Smooth muscle cell (in vitro differentiated cells): ENCODE measurements around the gene UPF2. TPM values are rescaled to one million over a fixed set of nuclear protein-coding genes. Genes with fewer than 3 reads are reported as not detected.

Source experiments
- DNase-seq: peaks from one replicate; lab custom pipeline; 2025; ENCODE audit not compliant: unreplicated experiment; lab: John Stamatoyannopoulos, UW
- H2AFZ ChIP-seq: fragments of 200-600 bp; sonication (generic); 2 replicates; pipeline ENCODE4 v1.6.0; 2016; ENCODE audit warnings: antibody characterized with exemption, low read depth, mild to moderate bottlenecking
- H3F3A ChIP-seq: fragments of 200-600 bp; sonication (generic); 2 replicates; pipeline ENCODE4 v1.6.0; 2017; ENCODE audit warnings: antibody characterized with exemption, low read depth
- H3K27ac ChIP-seq: fragments of 200-600 bp; sonication (generic); 2 replicates; pipeline ENCODE4 v1.5.1; 2016; ENCODE audit warnings: low read depth, mild to moderate bottlenecking
- H3K27me3 ChIP-seq: fragments of 200-600 bp; sonication (generic); 2 replicates; pipeline ENCODE4 v1.6.1; 2016; ENCODE audit warnings: low read depth, mild to moderate bottlenecking
- H3K36me3 ChIP-seq: fragments of 200-600 bp; sonication (generic); 2 replicates; pipeline ENCODE4 v1.5.1; 2016; ENCODE audit warnings: low read depth
- H3K4me1 ChIP-seq: fragments of 200-600 bp; sonication (generic); 2 replicates; pipeline ENCODE4 v1.5.1; 2016; ENCODE audit warnings: low read depth
- H3K4me2 ChIP-seq: fragments of 200-600 bp; sonication (generic); 2 replicates; pipeline ENCODE4 v1.6.0; 2016; ENCODE audit warnings: mild to moderate bottlenecking
- H3K4me3 ChIP-seq: fragments of 200-600 bp; sonication (generic); 2 replicates; pipeline ENCODE4 v1.5.1; 2016; ENCODE audit warnings: mild to moderate bottlenecking
- H3K79me2 ChIP-seq: fragments of 200-600 bp; sonication (generic); 2 replicates; pipeline ENCODE4 v1.6.0; 2016; ENCODE audit warnings: low read depth, mild to moderate bottlenecking
- H3K9ac ChIP-seq: fragments of 200-600 bp; sonication (generic); 2 replicates; pipeline ENCODE4 v1.6.0; 2016; ENCODE audit warnings: low read depth
- H3K9me3 ChIP-seq: fragments of 200-600 bp; sonication (generic); replicated peaks from 2 replicates; pipeline ENCODE4 v1.5.1; 2016; ENCODE audit warnings: low read depth
- H4K20me1 ChIP-seq: fragments of 200-600 bp; sonication (generic); 2 replicates; pipeline ENCODE4 v1.6.0; 2016; ENCODE audit warnings: low read depth
- CTCF ChIP-seq: fragments of 200-600 bp; sonication (generic); IDR thresholded peaks from 2 replicates; pipeline ENCODE4 v1.5.1; 2017; ENCODE audit warnings: borderline replicate concordance, mild to moderate bottlenecking, antibody characterized with exemption; ENCODE audit not compliant: insufficient read depth, poor library complexity, severe bottlenecking
- WGBS: methylation state at CpG from one replicate; pipeline ENCODE4 v1.1.7; 2016; ENCODE audit warnings: low lambda C conversion rate; 5-methylcytosine and 5-hydroxymethylcytosine counted together
- polyA plus RNA-seq: library from polyadenylated mRNA; unstranded; fragments of >200 nt; fragmentation: Nextera tagmentation; extraction: Ambion mirVana; gene quantifications from 2 replicates; pipeline ENCODE4 v1.2.1, GENCODE V29; 2016
- total RNA-seq: library from RNA; depleted of rRNA; stranded (reverse); fragments of >200 nt; gene quantifications from 2 replicates; pipeline ENCODE4 v1.2.3, GENCODE V29; 2014

Gene UPF2
- total and polyA plus RNA-seq, 2 experiments from 2014 or later, result 9.1 to 13.4 TPM

- Histone ChIP-seq H3K27ac (no peak overlapping the region), H3K9ac (no peak overlapping the region), H3K4me1 (peaks cover 6% of the 10 kb centered on the region), H4K20me1 (no peaks in the 10 kb centered on the region), H3K27me3 (peaks cover 7% of the 10 kb centered on the region), H3K9me3 (no peaks in the 10 kb centered on the region), H2AFZ (no peak overlapping the region), H3K4me2 (no peak overlapping the region), H3F3A (peaks cover 4% of the 10 kb centered on the region), H3K36me3 (no peaks in the 10 kb centered on the region), H3K4me3 (no peak overlapping the region), H3K79me2 (no peaks in the 10 kb centered on the region)
- TF ChIP-seq CTCF, result no peak
- no peak for DNase-seq
- 38% methylated on average over 11 of the region's 11 CpGs for WGBS
Measured at GRCh38 chr10:11913079-11913641, 129.4 kb downstream of the UPF2 start.

GRCh38 chr10:11910102-11910501 lies 132.5 kb downstream of the UPF2 start:
- Histone ChIP-seq H4K20me1 (no peaks in the 10 kb centered on the region), H2AFZ (no peak overlapping the region), H3K27me3 (peaks cover 7% of the 10 kb centered on the region), H3K36me3 (no peaks in the 10 kb centered on the region), H3F3A (peaks cover 4% of the 10 kb centered on the region), H3K9me3 (no peaks in the 10 kb centered on the region), H3K27ac (no peak overlapping the region), H3K4me2 (no peak overlapping the region), H3K9ac (no peak overlapping the region), H3K4me1 (peaks cover 6% of the 10 kb centered on the region), H3K4me3 (no peak overlapping the region), H3K79me2 (no peaks in the 10 kb centered on the region)
- TF ChIP-seq CTCF, result no peak
- 93% methylated on average over 10 of the region's 10 CpGs for WGBS
- DNase-seq, result no peak

- Histone ChIP-seq H3K9me3 (no peaks in the 10 kb centered on the region), H3K4me1 (peaks cover 6% of the 10 kb centered on the region), H3K27me3 (peaks cover 7% of the 10 kb centered on the region), H3K27ac (no peak overlapping the region), H3F3A (peaks cover 4% of the 10 kb centered on the region), H3K79me2 (no peaks in the 10 kb centered on the region), H3K36me3 (no peaks in the 10 kb centered on the region), H3K9ac (no peak overlapping the region), H2AFZ (no peak overlapping the region), H3K4me2 (no peak overlapping the region), H3K4me3 (no peak overlapping the region), H4K20me1 (no peaks in the 10 kb centered on the region)
- WGBS, result 92% methylated on average over 10 of the region's 10 CpGs
- DNase-seq, result no peak
- no peak for TF ChIP-seq CTCF
Measured at GRCh38 chr10:11909618-11910017, 133.0 kb downstream of the UPF2 start.

- WGBS, result 98% methylated on average over 11 of the region's 11 CpGs
Measured at GRCh38 chr10:11908991-11909390, 133.6 kb downstream of the UPF2 start.

More at GRCh38 chr10:11908991-11909390, 133.6 kb downstream of the UPF2 start:
- no peak overlapping the region for H3K4me2 ChIP-seq
- H3K9me3 ChIP-seq, result no peaks in the 10 kb centered on the region
- no peak overlapping the region for H3K4me3 ChIP-seq
- H3K27ac ChIP-seq, result no peak overlapping the region
- no peak for DNase-seq
- peaks cover 4% of the 10 kb centered on the region for H3F3A ChIP-seq
- H3K9ac ChIP-seq, result no peak overlapping the region
- H2AFZ ChIP-seq, result no peak overlapping the region
- no peaks in the 10 kb centered on the region for H3K36me3 ChIP-seq
- TF ChIP-seq CTCF, result no peak
- H3K79me2 ChIP-seq, result no peaks in the 10 kb centered on the region
- H3K4me1 ChIP-seq, result peaks cover 6% of the 10 kb centered on the region
- H4K20me1 ChIP-seq, result no peaks in the 10 kb centered on the region
- peaks cover 7% of the 10 kb centered on the region for H3K27me3 ChIP-seq
